Measurements from ENCODE around the gene GREB1L.

The GREB1L gene

GRCh38 chr18:21490748-21491147 lies 248.7 kb downstream of the GREB1L start:
- no peak for TF ChIP-seq CTCF (IDR thresholded peaks at IDR 0.05; ENCODE audit: extremely low read depth, insufficient read depth, missing control alignments)
- DNase-seq (ENCODE audit: low spot score), result no peak
- in situ Hi-C loops (cut with MboI; ENCODE audit: low pct_unique_long_range_greater_than_20kb, low sequenced_read_pairs, unreplicated experiment), result no loop called here

GRCh38 chr18:21496277-21496835 lies 254.3 kb downstream of the GREB1L start:
- no peak for DNase-seq (ENCODE audit: low spot score)
- no peak for TF ChIP-seq CTCF (IDR thresholded peaks at IDR 0.05; ENCODE audit: extremely low read depth, insufficient read depth, missing control alignments)
- in situ Hi-C loops (cut with MboI; ENCODE audit: low pct_unique_long_range_greater_than_20kb, low sequenced_read_pairs, unreplicated experiment), result no loop called here

GRCh38 chr18:21499997-21500396 lies 258.0 kb downstream of the GREB1L start:
- no peak for TF ChIP-seq CTCF (IDR thresholded peaks at IDR 0.05; ENCODE audit: extremely low read depth, insufficient read depth, missing control alignments)
- DNase-seq (ENCODE audit: low spot score), result no peak
- in situ Hi-C loops (cut with MboI; ENCODE audit: low pct_unique_long_range_greater_than_20kb, low sequenced_read_pairs, unreplicated experiment), result no loop called here

GRCh38 chr18:21502661-21503060 lies 260.6 kb downstream of the GREB1L start:
- DNase-seq (ENCODE audit: low spot score), result no peak
- in situ Hi-C loops (cut with MboI; ENCODE audit: low pct_unique_long_range_greater_than_20kb, low sequenced_read_pairs, unreplicated experiment), result no loop called here
- TF ChIP-seq CTCF (IDR thresholded peaks at IDR 0.05; ENCODE audit: extremely low read depth, insufficient read depth, missing control alignments), result no peak

GRCh38 chr18:21507913-21508701 lies 266.1 kb downstream of the GREB1L start:
- no peak for DNase-seq (ENCODE audit: low spot score)
- TF ChIP-seq CTCF (IDR thresholded peaks at IDR 0.05; ENCODE audit: extremely low read depth, insufficient read depth, missing control alignments), result no peak
- in situ Hi-C loops (cut with MboI; ENCODE audit: low pct_unique_long_range_greater_than_20kb, low sequenced_read_pairs, unreplicated experiment), result no loop called here

GRCh38 chr18:21509062-21509461 lies 267.0 kb downstream of the GREB1L start:
- in situ Hi-C loops (cut with MboI; ENCODE audit: low pct_unique_long_range_greater_than_20kb, low sequenced_read_pairs, unreplicated experiment), result no loop called here
- no peak for DNase-seq (ENCODE audit: low spot score)
- no peak for TF ChIP-seq CTCF (IDR thresholded peaks at IDR 0.05; ENCODE audit: extremely low read depth, insufficient read depth, missing control alignments)
